Measurements from ENCODE around the gene TUBA4A.
"Not testable (repeated sequence)": the region's sequence is repeated elsewhere in the genome, so short reads cannot be mapped to it uniquely, and the experiment has no call there.

TUBA4A gene

DNA sequence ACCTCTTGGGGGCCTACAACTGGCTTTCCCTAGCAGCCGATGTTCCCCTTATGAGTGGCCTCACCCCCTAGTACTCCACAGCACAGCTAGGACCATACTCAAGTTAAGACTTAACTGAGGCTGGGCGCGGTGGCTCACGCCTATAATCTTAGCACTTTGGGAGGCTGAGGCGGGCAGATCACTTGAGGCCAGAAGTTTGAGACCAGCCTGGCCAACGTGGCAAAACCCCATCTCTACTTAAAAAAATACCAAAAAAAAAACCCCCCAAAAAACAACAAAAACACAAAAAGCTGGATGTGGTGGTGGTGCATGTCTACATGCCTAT lies 33.4 kb upstream of the TUBA4A start:
- DNase-seq (ENCODE audit: low read depth in 3 of 3, low spot score in 1 of 3) = not testable (repeated sequence)

DNA sequence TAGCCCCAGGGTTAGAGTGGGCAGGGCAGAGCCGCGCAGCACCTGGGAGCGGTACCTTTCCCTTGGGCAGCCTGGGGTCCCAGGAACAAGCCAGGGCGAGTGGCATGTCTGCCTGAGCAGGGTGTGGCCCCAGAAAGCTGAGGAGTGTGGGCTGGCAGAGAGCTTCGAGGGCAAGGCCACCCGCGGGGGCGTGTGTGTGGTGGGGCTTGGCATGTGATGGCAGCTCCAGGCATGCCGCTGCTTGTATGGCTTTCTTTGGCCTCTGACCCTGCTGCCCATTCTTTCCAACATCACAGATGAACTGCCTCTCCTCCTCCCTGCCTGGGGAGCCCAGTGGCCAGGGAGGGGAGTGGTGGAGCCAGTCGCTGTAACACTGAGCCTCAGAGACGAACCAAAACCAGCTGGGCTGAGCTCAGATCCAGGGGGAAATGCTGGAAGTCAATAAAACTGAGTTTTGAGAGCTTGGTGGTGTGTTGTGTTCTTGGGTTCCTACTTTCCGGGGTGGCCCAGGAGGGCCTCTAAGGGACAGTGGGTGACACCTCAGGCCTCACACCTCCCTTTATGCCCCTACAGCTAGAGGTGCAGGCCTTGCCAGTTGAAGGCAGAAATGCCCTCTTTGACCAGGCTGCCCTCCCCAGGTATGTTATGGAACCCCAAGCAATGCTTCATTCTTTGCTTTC lies 32.9 kb upstream of the TUBA4A start:
- DNase-seq (ENCODE audit: low read depth in 3 of 3, low spot score in 1 of 3) = no peak

DNA sequence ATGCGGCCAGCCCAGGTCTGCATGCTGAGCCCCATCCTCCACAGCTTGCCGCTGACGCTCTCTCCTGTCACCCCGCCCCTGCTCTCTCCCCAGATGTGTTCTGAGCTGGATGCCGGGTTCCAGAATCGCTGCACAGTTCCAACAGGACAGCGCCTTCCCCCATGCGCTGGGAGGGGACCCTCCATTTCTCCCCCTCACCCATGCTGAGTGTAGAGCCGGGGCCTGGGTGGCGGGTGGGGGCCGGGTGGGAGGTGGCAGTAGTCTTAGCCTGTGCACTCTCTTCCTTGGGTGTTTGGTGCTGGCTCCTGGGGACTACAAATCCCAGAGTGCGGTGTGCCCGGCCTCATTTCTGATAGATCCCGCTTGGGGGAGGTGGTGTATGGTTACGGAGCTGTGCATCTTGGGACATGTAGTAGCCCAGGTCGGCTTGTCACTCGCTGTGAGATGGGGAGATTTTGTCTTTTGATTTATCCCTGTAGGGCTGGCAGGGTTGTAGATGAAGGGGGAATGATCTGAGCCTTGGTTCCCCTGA lies 32.2 kb upstream of the TUBA4A start:
- DNase-seq (ENCODE audit: low read depth in 3 of 3, low spot score in 1 of 3) = no peak

- DNase-seq (ENCODE audit: low read depth in 3 of 3, low spot score in 1 of 3) = no peak
Observed at GRCh38 chr2:219285373-219285735, 31.6 kb upstream of the TUBA4A start.

GRCh38 chr2:219284501-219285372 lies 31.0 kb upstream of the TUBA4A start:
- DNase-seq (ENCODE audit: low read depth in 3 of 3, low spot score in 1 of 3) = no peak

- no peak for DNase-seq (ENCODE audit: low read depth in 3 of 3, low spot score in 1 of 3)
Observed at GRCh38 chr2:219282943-219283581, 29.3 kb upstream of the TUBA4A start.

GRCh38 chr2:219282375-219282774 lies 28.7 kb upstream of the TUBA4A start:
- no peak for DNase-seq (ENCODE audit: low read depth in 3 of 3, low spot score in 1 of 3)

DNA sequence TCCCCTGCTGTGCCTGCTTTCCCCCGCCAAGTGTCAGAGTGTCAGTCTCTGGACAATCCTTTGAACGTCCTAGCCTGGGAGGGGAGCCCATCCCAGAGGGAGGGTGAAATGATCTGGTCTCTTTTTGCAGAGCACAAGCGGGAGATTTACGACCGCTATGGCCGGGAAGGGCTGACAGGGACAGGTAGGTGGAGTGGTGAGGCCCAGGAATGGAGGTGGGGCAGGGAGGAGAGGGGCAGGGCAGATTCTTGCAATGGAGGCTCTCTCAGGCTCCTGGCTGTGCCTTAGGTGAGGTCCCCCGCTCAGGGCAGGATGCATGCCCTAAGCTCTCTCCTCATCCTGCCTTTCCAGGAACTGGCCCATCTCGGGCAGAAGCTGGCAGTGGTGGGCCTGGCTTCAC lies 27.9 kb upstream of the TUBA4A start:
- DNase-seq (ENCODE audit: low read depth in 3 of 3, low spot score in 1 of 3) = no peak

- no peak for DNase-seq (ENCODE audit: low read depth in 3 of 3, low spot score in 1 of 3)
Observed at GRCh38 chr2:219280651-219281050, 26.9 kb upstream of the TUBA4A start.

- no peak for DNase-seq (ENCODE audit: low read depth in 3 of 3, low spot score in 1 of 3)
Observed at GRCh38 chr2:219279916-219280516, 26.3 kb upstream of the TUBA4A start.

DNA sequence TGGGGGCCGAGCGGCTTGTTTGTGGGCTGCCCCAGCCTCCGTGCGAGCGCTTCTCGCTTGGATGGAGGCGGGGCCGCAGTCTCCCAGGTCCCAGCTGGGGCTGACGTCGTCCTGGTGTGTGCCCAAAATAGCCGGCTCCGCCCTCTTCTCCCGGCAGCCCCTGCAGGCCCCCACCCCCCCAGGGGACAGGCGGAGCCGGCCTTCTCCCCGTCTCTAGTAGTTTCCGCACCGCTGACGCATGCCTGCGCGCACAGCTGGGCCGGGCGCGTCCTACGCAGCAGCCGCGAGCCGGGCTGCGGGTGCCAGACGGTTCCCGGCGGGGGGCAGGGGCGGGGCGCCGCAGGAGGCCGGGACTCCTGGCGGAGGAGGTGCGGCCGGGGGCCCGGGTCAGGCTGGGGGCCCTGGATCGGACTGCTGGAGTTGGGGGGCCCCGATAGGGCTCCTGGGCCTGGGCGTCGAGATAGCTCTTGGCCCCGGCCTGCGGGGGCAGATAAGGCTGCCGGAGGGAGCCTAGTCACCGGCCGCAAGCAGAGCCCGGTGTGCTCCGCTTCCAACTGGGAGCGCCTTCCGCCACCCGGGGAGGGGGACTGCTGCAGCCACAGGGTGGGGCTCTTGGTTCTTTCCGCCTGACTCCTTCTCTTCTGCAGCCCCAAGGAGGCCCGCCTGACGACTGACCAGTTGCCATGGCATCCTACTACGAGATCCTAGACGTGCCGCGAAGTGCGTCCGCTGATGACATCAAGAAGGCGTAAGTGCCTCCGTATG lies 25.6 kb upstream of the TUBA4A start, which contains the start of gene DNAJB2:
DNAJB2 (plus strand) TSS at position 216 of the 765 bp plus-strand sequence; CDS start at position 684, 468 bp downstream.
- DNase-seq (ENCODE audit: low read depth in 3 of 3, low spot score in 1 of 3) = peak; percentile 95 to 98 (median 96)

DNA sequence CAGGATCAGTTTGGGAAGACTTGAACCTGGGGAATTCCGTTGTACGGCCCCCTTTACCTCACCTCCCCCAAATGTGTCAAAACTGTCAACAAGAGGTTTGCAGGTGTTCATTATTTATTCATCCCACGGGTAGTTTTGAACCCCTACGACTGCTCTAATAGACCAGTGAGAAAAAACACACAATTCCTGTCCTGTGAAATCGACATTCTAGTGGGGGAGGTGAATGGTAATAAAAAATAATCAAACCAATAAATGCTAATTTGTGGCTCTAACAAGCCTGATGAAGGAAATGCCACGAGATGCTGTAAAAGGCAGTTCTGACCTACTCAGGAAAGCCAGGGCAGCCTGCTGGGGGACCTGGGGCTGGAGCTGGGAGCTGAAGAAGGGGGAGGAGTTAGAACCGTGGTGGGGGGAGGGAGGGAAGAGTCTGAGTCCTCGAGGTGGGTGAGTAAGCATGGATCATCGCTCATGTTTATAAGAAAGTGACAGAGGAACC lies 25.0 kb upstream of the TUBA4A start:
- no peak for DNase-seq (ENCODE audit: low read depth in 3 of 3, low spot score in 1 of 3)

GRCh38 chr2:219277703-219278654 lies 24.3 kb upstream of the TUBA4A start:
- DNase-seq (ENCODE audit: low read depth in 3 of 3, low spot score in 1 of 3) = peak; percentile 29 to 70 (median 58)

DNA sequence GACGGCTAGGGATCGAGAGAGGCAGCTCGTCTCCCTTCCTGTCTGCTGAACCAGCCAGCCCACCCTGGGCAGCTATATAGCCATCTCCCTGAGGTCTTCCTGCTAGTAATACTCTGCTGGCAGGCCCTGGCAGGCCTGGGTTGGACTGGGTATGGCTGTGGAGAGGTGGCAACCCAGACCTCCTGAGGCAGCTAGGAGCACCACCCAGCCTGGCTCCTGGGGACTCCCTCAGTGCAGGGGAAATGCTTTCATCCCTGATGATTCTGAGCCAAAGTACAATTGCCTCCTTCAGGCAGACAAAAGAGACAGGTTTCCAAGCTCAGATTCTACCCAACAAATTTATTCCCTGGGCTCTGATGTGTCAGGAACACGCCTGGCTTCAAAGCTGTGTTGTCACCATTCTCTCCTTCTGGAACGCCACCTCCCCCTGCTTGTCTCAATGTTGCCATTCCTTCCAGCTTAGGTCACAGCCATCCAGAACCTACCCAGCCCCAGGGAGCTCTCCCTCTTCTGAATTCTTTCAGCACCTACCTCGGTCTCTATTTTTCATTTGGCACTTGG lies 20.7 kb upstream of the TUBA4A start:
- DNase-seq (ENCODE audit: low read depth in 3 of 3, low spot score in 1 of 3) = no peak

GRCh38 chr2:219273937-219274336 lies 20.2 kb upstream of the TUBA4A start:
- no peak for DNase-seq (ENCODE audit: low read depth in 3 of 3, low spot score in 1 of 3)

- no peak for DNase-seq (ENCODE audit: low read depth in 3 of 3, low spot score in 1 of 3)
Observed at GRCh38 chr2:219272995-219273394, 19.3 kb upstream of the TUBA4A start.

GRCh38 chr2:219272356-219272755 lies 18.6 kb upstream of the TUBA4A start:
- no peak for DNase-seq (ENCODE audit: low read depth in 3 of 3, low spot score in 1 of 3)

- no peak for DNase-seq (ENCODE audit: low read depth in 3 of 3, low spot score in 1 of 3)
Observed at GRCh38 chr2:219271021-219271420, 17.3 kb upstream of the TUBA4A start.

DNA sequence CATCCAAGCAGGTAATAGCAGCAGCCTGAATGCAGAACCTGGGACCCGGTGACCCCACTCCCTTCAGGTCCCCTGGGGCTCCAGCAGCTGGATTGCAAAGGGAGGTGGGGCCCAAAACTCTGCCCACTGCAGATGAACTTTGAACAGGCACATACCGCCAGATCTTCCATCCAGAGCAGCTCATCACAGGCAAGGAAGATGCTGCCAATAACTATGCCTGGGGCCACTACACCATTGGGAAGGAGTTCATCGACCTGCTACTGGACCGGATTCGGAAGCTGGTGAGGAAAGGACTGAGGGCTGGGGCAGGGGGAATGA lies 16.3 kb upstream of the TUBA4A start:
- no peak for DNase-seq (ENCODE audit: low read depth in 3 of 3, low spot score in 1 of 3)
